Activated T-helper 1 cell treated with Interleukin-2 at 50 U/mL for 16 hours (primary cell): Measurements from ENCODE around the gene GDPGP1.

Experiments used
- DNase-seq: peaks from one replicate; pipeline ENCODE4 v3.0.0-alpha.2; 2020; ENCODE audit warnings: low read depth

Gene GDPGP1

GRCh38 chr15:90205050-90205848 lies 28.8 kb upstream of the GDPGP1 start:
- no peak for DNase-seq

- DNase-seq = no peak
Observed at GRCh38 chr15:90205886-90206285, 28.1 kb upstream of the GDPGP1 start.

- DNase-seq = no peak
Observed at GRCh38 chr15:90207252-90207651, 26.8 kb upstream of the GDPGP1 start.

- DNase-seq = no peak
Observed at GRCh38 chr15:90208356-90208755, 25.7 kb upstream of the GDPGP1 start.

- no peak for DNase-seq
Observed at GRCh38 chr15:90209591-90209990, 24.4 kb upstream of the GDPGP1 start.

GRCh38 chr15:90210593-90210992 lies 23.4 kb upstream of the GDPGP1 start:
- no peak for DNase-seq

GRCh38 chr15:90211009-90211408 lies 23.0 kb upstream of the GDPGP1 start:
- no peak for DNase-seq

- DNase-seq = no peak
Observed at GRCh38 chr15:90211440-90212143, 22.4 kb upstream of the GDPGP1 start.

GRCh38 chr15:90212221-90213098 lies 21.5 kb upstream of the GDPGP1 start:
- DNase-seq = no peak

- no peak for DNase-seq
Observed at GRCh38 chr15:90213122-90213817, 20.7 kb upstream of the GDPGP1 start.

- DNase-seq = no peak
Observed at GRCh38 chr15:90213818-90214204, 20.2 kb upstream of the GDPGP1 start.

- no peak for DNase-seq
Observed at GRCh38 chr15:90214553-90215196, 19.3 kb upstream of the GDPGP1 start.

- DNase-seq = no peak
Observed at GRCh38 chr15:90217671-90218394, 16.2 kb upstream of the GDPGP1 start.

GRCh38 chr15:90219421-90220141 lies 14.4 kb upstream of the GDPGP1 start:
- peak; percentile 26 for DNase-seq

- no peak for DNase-seq
Observed at GRCh38 chr15:90221246-90221900, 12.6 kb upstream of the GDPGP1 start.

- no peak for DNase-seq
Observed at GRCh38 chr15:90222547-90222946, 11.5 kb upstream of the GDPGP1 start.

- DNase-seq = no peak
Observed at GRCh38 chr15:90223441-90224165, 10.4 kb upstream of the GDPGP1 start.

- no peak for DNase-seq
Observed at GRCh38 chr15:90225047-90225446, 9.0 kb upstream of the GDPGP1 start.
